ENCODE data around the gene COG4.
A peak's percentile ranks its signal among the peaks of the same experiment; 100 is the strongest.
"Not testable (repeated sequence)": the region's sequence is repeated elsewhere in the genome, so short reads cannot be mapped to it uniquely, and the experiment has no call there.

Gene COG4

DNA sequence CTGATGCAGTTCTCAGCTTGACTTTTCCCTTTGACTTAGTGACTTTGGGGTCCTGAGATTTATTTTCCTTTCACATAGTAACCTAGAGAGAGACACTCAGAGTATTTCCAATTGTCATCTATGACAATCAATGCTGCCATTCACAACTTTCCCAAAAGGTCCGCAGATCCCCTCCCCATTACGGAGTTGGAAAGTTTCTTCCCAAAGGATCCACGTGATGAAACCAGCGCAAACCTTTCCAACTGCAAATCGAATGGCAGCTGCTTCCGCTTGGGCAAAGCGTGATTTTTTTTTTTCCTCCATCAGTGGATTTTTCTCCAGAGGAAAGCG, 69.5 kb downstream of the COG4 start:
- no peak for DNase-seq

DNA sequence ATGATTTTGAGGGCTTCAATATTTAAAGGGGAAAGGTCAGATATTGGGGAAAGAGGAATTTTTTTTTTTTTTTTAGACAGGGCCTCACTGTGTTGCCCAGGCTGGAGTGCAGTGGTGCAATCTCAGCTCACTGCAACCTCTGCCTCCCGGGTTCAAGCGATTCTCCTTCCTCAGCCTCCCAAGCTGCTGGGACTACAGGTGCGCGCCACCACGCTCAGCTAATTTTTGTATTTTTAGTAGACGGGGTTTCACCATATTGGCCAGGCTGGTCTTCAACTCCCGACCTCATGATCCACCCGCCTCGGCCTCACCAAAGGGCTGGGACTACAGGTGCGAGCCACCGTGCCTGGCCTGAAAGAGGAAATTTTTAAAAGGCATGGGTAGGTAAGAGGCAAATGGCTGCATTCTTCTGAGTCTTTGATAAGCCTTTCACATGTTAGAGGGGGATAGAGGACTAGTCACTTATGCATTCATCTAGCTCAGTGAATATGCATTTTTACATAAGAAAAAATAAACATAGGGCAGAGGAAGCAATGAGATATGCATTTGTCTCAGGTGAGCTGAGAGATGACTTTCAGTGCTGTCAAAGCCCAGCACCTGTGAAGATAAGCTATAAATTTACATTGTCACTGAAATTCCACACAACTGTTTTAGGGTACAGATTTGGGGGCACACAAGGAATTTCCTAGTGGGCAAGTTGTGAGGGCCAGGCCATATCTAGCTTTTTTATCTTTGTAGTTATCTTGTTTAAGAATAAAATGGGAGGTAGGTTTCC, 70.0 kb downstream of the COG4 start:
- DNase-seq: no peak

DNA sequence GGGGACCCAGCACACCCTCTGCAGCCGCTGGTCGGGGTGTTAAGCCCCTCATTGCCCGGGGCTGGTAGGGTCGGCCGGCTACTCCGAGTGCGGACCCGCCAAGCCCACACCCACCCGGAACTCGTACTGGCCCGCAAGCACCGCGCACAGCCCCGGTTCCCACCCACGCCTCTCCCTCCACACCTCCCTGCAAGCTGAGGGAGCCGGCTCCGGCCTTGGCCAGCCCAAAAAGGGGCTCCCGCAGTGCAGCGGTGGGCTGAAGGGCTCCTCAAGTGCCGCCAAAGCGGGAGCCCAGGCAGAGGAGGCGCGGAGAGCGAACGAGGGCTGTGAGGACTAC, 72.4 kb downstream of the COG4 start:
- DNase-seq: not testable (repeated sequence)

DNA sequence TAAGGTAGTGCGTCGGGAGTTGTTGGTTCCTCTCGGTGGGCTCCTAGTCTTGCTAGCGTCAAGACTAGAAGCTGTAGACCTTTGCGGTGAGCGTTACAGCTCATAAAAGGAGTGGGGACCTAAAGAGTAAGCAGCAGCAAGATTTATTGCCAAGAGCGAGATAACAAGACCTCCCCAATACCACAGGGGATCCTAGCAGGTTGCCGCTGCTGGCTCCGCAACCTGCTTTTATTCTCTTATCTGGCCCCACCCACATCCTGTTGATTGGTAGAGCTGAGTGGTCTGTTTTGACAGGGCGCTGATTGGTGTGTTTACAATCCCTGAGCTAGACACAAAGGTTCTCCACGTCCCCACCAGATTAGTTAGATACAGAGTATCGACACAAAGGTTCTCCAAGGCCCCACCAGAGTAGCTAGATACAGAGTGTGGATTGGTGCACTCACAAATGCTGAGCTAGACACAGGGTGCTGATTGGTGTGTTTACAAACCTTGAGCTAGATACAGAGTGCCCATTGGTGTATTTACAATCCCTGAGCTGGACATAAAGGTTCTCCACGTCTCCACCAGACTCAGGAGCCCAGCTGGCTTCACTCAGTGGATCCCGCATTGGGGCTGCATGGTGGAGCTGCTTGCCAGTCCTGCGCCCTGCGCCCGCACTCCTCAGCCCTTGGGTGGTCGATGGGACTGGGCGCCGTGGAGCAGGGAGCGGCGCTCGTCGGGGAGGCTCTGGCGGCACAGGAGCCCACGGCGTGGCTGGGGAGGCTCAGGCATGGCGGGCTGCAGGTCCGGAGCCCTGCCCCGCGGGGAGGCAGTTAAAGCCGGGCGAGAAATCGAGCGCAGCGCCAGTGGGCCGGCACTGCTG, 73.0 kb downstream of the COG4 start:
- DNase-seq: not testable (repeated sequence)

DNA sequence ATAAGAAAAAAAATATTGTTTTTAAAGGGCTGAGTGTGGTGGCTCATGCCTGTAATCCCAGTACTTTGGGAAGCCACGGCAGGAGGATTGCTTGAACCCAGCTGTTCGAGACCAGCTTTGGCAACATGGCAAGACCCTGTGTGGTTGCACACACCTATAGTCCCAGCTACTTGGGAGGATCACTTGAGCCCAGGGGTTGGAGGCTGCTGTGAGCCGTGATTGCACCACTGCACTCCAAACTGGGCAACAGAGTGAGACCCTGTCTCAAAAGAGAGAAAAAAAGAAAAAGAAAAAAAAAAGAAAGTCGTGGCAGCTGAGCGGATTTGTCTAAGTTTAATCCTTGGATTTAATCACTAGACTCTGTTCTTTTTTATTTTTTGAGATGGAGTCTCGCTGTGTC, 75.3 kb downstream of the COG4 start:
- DNase-seq: no peak

DNA sequence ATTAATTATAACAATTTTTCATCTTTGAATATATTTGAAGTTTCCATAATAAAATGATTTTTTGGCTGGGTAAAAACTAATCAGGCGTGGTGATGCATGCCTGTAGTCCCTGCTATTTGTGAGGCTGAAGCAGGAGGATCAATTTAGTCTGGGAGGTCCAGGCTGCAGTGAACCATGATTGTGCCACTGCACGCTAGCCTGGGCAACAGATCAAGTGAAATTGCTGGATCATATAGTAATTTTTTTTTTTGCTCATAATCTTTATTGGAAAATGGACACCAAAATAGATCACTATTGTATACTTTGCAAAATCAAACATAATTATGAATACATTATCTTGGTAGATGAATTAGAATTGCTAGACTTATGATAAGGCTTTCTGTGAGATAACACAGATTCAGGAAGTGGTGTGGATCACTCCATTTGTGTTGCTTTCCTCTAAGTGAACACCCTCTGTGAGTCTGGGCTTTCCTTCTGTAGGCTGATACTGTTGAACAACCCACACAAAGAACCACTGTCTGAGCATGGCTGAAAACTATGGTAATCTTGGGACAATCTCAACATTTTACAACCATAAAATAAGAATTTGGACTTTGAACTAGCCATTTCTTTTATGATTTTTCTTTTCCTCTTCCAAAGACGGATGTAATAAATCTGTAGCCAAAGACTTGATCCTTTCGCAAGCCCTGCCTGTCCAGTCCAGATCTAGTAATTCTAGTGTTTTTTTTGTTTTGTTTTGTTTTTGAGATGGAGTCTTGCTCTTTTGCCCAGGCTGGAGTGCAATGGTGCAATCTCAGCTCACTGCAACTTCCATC, 78.9 kb downstream of the COG4 start:
- no peak for DNase-seq

DNA sequence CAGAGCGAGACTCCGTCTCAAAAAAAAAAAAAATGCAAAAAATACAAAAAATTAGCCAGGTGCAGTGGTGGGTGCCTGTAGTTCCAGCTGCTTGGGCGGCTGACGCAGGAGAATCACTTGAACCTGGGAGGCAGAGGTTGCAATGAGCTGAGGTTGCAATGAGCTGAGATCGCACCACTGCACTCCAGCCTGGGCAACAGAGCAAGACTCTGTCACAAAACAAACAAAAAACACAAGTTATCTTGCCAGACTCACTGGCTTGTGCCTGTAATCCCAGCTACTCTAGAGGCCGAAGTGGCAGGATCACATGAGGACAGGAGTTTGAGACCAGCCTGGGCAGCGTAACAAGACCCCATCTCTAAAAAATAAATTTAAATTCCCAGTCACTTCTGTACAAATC, 81.0 kb downstream of the COG4 start:
- no peak for DNase-seq

DNA sequence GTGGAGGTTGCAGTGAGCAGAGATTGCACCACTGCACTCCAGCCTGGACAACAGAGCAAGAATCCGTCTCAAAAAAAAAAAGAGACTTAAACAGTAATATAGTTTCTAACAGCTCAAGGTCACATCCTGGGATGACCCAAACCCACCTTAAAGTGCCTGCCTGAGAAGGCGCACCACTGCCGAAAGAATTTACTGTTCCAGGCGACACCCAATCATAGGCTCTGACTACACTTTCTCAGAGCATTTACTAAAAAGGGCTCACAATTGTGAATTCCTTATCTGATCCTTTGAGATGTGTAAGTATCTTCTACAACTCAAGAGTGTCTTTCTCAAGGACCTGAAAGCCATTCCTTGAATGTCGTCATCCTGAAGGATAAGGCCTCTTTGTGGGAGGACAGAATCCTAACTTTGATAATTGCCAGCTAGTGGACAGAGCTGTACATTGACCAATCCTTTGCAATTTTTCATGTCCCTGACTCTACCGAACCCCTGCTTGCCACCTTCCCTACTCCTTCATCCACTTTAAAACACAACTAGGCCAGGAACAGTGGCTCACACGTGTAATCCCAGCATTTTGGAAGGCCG, 81.9 kb downstream of the COG4 start:
- DNase-seq: no peak

DNA sequence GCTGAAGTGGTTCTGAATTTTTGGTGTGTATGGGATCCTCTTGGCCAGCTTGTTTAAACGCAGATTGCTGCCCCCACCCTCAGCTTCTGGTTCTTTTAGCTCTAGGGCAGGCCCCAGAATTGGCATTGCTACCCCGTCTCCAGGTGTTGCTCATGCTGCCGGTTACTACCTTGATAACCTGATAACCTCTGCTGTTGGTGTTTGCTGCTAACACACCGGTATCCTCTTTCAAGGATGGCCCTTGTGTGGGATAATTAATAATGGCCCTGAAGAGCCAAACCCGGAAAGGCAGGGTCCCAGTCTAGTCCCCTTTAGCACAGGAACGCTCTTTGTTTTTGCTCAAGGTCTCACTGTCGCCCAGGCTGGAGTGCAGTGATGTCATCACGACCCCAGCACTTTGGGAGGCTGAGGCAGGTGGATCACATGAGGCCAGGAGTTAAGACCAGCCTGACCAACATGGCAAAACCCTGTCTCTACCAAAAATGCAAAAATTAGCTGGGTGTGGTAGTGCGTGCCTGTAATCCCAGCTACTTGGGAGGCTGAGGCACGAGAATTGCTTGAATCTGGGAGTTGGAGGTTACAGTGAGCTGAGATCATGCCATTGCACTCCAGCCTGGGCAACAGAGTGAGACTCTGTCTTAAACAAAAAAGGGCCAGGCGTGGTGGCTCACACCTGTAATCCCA, 83.2 kb downstream of the COG4 start:
- no peak for DNase-seq

DNA sequence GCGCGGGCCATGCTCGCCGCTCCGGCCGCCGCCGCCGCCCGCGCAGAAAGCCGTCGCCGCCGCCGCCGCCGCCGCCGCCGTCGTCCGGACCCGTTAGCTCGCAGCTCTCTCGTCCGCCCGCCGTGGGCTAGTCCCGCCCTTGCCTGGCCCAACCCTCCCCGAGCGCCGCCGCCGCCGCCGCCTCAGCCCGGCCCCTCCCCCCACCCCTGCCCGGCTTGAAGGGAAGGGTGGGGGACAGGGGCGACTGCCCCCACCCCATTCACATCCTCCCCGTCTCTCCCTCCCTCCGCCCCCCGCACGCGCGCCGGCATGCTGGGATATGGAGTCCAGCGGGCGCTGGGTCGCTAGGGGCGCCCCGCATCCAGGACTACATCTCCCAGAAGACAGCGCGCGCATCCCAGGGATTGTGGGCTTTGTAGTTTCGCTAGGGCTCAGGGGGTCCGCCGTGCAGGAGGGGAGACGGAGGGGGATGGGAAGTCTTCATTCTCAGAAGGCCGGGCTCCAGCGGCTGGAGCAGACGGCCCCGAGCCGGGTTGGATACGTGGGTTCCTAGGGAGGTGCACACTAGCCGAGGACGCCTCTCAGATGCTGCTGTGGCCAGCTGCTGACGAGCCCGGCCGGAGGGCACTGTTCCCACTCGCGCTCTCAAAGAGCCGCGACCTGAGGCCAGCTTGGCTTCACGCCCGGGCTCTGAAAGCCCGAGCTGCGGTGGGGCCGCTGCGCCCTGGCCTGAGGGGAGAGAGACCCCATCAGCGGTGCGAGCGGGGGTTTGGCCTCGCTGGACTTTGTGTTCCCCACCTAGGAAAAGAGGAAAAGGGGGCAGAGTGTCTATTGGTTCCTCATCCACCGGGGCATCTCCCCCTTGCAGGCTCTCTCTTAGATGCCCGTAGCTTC, 84.1 kb downstream of the COG4 start, which contains the start of gene ST3GAL2:
Gene ST3GAL2 (minus strand): TSS at position 132 of the 894 bp plus-strand sequence. CDS start 40,570 bp downstream, outside the sequence.
- peak; percentile 21 for DNase-seq

DNA sequence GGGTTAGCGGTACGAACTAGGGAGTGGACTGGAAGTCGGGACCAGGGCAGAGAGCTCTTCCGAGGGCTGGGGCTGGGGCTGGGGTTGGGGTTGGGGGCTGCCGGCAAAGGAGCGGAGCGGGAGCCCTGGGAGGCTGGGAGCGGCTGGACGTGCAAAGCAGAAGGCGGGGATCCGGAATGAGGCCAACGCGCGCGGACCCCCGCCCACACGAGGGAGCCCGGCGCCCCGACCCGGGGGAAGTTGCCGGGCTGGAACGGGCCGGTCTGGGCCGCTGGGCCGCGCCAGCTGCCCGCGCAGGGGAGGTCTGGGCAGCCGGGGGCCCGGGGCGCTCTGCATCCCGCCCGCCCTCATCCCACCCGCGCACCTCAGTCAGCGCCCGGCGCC, 84.8 kb downstream of the COG4 start:
- DNase-seq: no peak

DNA sequence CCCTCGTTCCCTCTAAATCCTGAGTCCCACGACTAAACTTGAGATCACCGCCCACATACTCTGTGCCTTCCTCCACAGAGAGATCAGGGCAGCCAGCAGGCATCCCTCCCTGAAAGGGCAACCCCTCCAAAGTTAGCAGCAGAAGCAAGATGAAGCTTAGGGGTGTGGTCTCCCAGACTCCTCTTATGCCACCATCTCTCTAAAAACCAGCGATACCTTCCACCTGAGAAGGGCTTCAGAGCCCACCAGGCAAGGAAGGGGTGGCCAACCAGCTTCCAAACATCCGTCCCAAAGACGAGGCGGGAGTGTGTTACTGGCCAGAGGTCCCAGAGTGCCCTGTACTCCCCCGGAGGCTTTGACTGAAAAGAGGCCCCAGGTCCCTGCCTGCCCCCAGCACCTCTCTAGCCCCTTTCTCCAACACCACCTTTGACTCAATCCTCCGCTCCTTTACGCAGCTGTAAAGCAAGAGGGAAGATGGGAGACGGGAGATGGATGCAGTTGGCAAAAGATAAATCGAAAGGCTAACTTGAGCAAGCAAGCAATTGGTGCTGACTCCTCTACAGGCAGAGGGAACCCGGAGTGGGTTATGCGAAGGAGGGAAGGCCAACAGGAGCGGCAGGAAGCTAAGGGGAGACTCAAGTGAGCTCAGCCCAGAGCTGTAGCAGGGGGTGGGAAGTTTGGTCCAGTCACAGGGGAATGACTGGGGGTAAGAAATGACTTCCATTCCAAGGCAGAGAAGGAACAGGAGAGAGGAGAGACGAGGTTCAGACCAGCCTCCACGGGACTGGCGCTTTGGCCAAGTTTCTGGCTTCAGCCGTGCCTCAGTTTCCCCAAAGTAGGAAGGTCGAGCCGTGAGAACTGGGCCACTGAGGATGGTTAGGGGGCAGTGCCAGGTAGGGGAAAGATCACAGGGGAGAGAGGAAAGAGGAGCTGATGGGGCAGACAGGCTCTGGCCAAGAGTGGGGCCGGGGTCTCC, 85.5 kb downstream of the COG4 start:
- no peak for DNase-seq

DNA sequence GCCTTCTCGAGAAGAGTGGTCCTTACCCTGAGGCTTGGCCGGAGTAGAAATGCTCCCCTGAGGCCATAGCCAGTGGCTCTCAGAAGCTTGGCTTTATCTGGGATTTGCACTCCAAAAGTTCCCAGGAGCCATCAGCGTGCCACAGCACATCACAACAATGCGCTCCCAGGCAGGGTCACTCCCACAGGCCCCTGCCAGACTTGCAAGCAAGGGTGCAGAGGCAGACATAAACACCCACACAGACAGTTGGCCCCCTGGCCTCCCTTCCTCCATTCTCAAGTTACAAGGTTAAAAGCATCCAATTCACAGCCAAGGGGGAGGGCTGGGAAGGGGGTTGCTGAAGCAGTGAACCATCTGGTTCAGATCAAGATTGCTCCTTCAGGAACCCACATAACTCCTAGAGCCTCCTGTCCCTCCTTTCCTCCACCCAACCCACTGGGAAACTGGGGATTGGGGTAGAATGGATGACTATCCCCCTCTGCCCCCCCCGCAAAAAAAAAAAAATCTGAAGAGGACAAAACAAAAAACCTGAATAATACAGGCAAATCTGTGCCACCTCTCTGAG, 86.3 kb downstream of the COG4 start:
- no peak for DNase-seq

DNA sequence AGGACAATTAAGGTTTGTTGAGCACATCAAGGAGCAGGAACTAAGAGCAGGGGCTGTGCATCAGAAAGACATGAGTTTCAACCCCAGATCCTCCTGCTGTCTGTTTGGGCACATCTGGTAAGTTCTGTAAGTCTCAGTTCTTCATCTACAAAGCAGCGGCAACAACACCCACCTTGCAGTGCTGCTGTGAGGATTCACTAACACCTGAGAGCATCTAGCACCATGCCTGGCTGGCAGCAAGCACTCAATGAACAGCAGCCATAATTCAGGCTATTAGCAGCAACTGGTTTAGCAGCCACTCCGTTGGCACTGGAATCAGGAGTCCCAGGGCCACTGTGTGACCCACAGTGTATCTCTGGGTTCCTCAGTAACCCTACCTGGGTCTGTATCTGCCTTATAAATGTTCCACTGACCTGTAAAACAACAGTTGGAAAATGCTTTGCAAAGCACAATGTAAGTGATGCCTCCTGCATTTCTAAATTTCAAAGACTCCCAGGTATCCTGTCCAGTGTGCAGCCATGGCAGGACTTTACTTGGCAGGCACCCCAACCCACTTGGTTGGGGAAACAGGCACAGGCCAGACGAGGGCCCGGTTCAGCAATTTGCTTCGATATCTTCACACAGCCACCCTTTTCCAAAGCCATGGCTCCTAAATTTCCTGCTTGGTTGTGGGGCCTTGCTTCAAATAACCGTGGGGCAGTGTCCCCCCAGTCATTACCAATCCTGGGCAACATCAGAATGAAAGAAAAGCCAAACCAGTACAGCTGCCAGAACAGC, 88.7 kb downstream of the COG4 start:
- no peak for DNase-seq

DNA sequence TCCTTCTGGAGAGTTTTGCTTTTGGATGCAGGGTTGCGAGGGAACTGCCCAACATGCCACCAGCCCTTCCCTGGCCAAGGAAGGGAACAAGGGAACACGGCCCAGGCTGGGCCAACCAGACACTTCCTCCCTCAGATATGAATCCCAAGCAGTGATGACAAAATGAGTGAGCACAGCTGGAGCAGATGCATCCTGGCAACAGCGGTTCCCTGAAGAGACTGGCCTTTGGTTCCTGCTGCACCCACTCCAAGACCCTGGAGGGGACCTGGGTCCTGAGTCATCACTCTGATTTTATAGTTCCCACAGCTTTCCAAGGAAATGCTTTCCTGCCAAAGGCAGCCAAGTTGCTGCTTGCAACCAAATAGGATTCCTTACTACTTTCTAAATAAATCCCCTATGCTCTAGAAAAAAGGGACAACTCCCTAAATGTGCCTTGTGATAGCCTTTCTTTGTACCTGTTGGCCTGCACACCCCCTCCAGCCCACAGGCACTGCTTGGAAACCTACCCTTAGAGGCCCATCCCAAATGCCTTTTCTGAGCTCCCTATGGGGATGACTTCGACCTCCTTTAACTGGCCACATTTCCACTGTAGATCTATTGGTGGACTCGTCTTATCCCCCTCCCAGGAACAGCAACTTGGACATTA, 89.8 kb downstream of the COG4 start:
- no peak for DNase-seq

DNA sequence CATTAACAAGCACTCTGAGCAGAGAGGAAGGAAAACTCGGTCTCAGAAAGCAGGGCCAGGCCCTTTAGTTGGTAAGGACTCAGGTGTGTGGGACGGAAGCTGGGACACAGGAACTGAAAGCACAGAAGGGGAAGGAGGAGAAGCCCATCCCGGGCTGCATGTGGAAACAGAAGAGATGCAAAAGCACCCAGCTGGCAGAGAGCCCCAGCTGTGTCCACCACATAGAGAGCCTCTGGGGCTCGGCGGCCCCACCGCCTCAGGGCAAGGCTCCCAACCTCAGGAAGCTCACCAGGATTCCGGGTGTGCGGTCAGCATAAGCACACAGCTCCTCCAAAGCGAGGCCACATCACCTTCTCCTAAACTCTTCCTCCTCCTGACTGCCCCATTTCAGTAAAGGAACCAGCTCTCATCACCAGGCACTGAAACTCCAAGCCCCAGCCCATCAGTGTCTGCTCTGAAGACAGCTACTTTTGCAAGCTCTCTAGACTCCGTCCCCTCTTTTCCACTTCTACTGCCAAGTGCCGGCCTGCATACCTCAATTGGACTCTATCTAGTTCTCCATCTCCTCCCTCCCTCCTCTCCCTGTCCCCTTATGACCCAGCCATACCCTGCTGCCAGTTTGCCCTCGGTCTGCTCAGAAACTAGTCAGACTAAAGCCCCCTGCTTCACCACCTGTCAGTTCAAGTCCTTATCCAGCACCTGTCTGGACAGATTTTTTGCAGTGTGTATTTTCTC, 90.5 kb downstream of the COG4 start:
- DNase-seq: no peak

DNA sequence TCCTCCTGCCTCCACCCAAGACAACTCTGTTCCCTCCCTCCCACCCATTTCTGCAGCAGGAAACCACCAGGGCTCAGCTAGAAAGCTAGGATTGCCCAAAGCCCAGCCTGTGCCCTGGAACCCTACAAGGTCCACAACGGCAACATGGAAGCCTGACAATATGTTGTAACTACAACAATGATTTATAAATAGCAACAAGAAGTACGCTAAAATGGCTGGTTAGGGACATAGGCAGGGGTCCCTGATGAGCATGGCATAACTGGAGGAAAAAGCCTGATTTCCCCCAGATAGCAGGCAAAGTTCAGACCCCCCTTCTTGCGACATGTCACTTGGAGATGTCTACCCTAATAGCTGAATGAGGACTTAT, 91.0 kb downstream of the COG4 start:
- DNase-seq: no peak

Data from NCI-H1048 (cell line).